Activated CD4-positive, alpha-beta T cell treated with anti-CD3 and anti-CD28 coated beads, Interleukin-2, amount 50 U/mL, for 48 hours (primary cell): ENCODE measurements around the gene NCAPD3.
"Not testable (repeated sequence)": the region's sequence is repeated elsewhere in the genome, so short reads cannot be mapped to it uniquely, and the experiment has no call there.

Experiments
- DNase-seq, 2 experiments: peaks; one replicate each; pipeline ENCODE4 v3.0.0-alpha.2; 2020

Gene NCAPD3

GRCh38 chr11:134223836-134224709 is at the start of gene NCAPD3, which contains the start of gene VPS26B:
TSS of gene NCAPD3 (minus strand) at chr11:134223967. CDS start at chr11:134223926, 41 bp downstream.
TSS of gene VPS26B (plus strand) at chr11:134224671. CDS start at chr11:134225123, 452 bp downstream.
- peak; percentile 96 to 98 for DNase-seq

GRCh38 chr11:134273317-134273712 is 49.5 kb upstream of the NCAPD3 start:
- no peak for DNase-seq

GRCh38 chr11:134272381-134273316 is 48.9 kb upstream of the NCAPD3 start:
- no peak for DNase-seq

GRCh38 chr11:134271978-134272377 is 48.2 kb upstream of the NCAPD3 start:
- no peak for DNase-seq

- no peak for DNase-seq
These were observed 46.5 kb upstream of the NCAPD3 start for GRCh38 chr11:134270250-134270714.

- no peak for DNase-seq
These were observed 44.2 kb upstream of the NCAPD3 start for GRCh38 chr11:134267966-134268365.

- DNase-seq = no peak
These were observed 43.7 kb upstream of the NCAPD3 start for GRCh38 chr11:134267461-134267860.

- DNase-seq = no peak
These were observed 43.1 kb upstream of the NCAPD3 start for GRCh38 chr11:134266841-134267251.

- DNase-seq = no peak
These were observed 42.7 kb upstream of the NCAPD3 start for GRCh38 chr11:134266440-134266839.

GRCh38 chr11:134264966-134265764 is 41.4 kb upstream of the NCAPD3 start:
- DNase-seq = no peak

- peak; percentile 21 to 36 for DNase-seq
These were observed 38.1 kb upstream of the NCAPD3 start for GRCh38 chr11:134261626-134262488.

GRCh38 chr11:134260983-134261382 is 37.2 kb upstream of the NCAPD3 start:
- no peak for DNase-seq

- no peak for DNase-seq
These were observed 36.7 kb upstream of the NCAPD3 start for GRCh38 chr11:134260503-134260902.

GRCh38 chr11:134258577-134258976 is 34.8 kb upstream of the NCAPD3 start:
- no peak for DNase-seq

- no peak for DNase-seq
These were observed 33.3 kb upstream of the NCAPD3 start for GRCh38 chr11:134257101-134257500.

GRCh38 chr11:134255184-134255561 is 31.4 kb upstream of the NCAPD3 start:
- DNase-seq = not testable (repeated sequence)

- no peak for DNase-seq
These were observed 30.8 kb upstream of the NCAPD3 start for GRCh38 chr11:134254433-134255183.

- DNase-seq = peak; percentile 93 to 95
These were observed 29.6 kb upstream of the NCAPD3 start, which contains the start of the genes ACAD8 and THYN1 for GRCh38 chr11:134253188-134253993. TSS of gene ACAD8 (plus strand) at chr11:134253568. CDS start at chr11:134253601, 33 bp downstream. TSS of gene THYN1 (minus strand) at chr11:134253352. CDS start at chr11:134252882, 470 bp downstream.
